HEK293T (cell line): Measurements from ENCODE around the gene NEURL1.
"Not testable (repeated sequence)": the region's sequence is repeated elsewhere in the genome, so short reads cannot be mapped to it uniquely, and the experiment has no call there.

Experiments used
- BHLHE40 ChIP-seq: fragments of 450-650 bp; IDR thresholded peaks from 2 replicates; pipeline ENCODE4 v1.6.1; 2016; ENCODE audit warnings: mild to moderate bottlenecking, moderate library complexity, borderline replicate concordance
- ELF4 ChIP-seq: fragments of 450-650 bp; IDR thresholded peaks from 2 replicates; pipeline ENCODE4 v1.6.1; 2017; ENCODE audit warnings: antibody characterized with exemption
- FOXA1 ChIP-seq: fragments of 450-650 bp; IDR thresholded peaks from 2 replicates; pipeline ENCODE4 v1.6.1; 2016; ENCODE audit warnings: mild to moderate bottlenecking
- FOXK2 ChIP-seq: fragments of 450-650 bp; IDR thresholded peaks from 2 replicates; pipeline ENCODE4 v1.6.1; 2016; ENCODE audit warnings: mild to moderate bottlenecking
- HDGF ChIP-seq: fragments of 450-650 bp; IDR thresholded peaks from 2 replicates; pipeline ENCODE4 v1.6.1; 2017; ENCODE audit warnings: antibody characterized with exemption, borderline replicate concordance
- L3MBTL2 ChIP-seq: fragments of 450-650 bp; conservative IDR thresholded peaks from 2 replicates; pipeline ENCODE4 v1.6.1; 2016; ENCODE audit warnings: mild to moderate bottlenecking
- NFRKB ChIP-seq: fragments of 450-650 bp; IDR thresholded peaks from 2 replicates; pipeline ENCODE4 v1.6.1; 2016; ENCODE audit warnings: mild to moderate bottlenecking, moderate library complexity
- SP1 ChIP-seq: fragments of 450-650 bp; IDR thresholded peaks from 2 replicates; pipeline ENCODE4 v1.6.1; 2017
- SUZ12 ChIP-seq: fragments of 450-650 bp; IDR thresholded peaks from 2 replicates; pipeline ENCODE4 v1.6.1; 2016; ENCODE audit warnings: mild to moderate bottlenecking
- TARDBP ChIP-seq: fragments of 450-650 bp; IDR thresholded peaks from 2 replicates; pipeline ENCODE4 v1.6.1; 2016
- ZNF384 ChIP-seq: fragments of 450-650 bp; IDR thresholded peaks from 2 replicates; pipeline ENCODE4 v1.6.1; 2016

DNA sequence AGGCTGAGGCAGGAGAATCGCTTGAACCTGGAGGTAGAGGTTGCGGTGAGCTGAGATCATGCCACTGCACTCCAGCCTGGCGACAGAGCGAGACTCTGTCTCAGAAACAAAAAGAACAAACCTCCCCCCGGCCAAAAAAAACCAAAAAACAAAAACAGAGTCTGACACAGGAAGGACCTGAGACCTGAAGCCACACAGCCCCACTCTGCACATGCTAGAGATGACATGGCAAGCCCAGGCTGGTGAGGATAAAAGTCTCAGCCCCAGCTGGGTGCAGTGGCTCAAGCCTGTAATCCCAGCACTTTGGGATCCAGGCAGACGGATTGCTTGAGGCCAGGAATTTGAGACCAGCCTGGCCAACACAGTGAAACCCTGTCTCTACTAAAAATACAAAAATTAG, 139.4 kb downstream of the NEURL1 start:
- TF ChIP-seq ELF4, ZNF384, SP1, SUZ12, HDGF, NFRKB, TARDBP, BHLHE40, L3MBTL2, FOXA1, FOXK2: not testable (repeated sequence)
